IMR-90 (cell line): ENCODE results near the gene NTRK3. TPM values are rescaled to one million over a fixed set of nuclear protein-coding genes. Genes with fewer than 3 reads are reported as not detected.

Source experiments
- ATAC-seq: fragments of 200-7000 bp; cut with Tn5 transposase; 2 replicates; pipeline ENCODE4 v1.9.1; 2020; ENCODE audit warnings: low read depth, mild to moderate bottlenecking, moderate library complexity
- BruUV-seq: library from RNA; stranded (reverse); fragments of 400-500 nt; replicated peaks from 2 replicates; lab custom pipeline; 2021; lab: Mats Ljungman, UMichigan
- CTCF ChIA-PET: fragments of 300-600 bp; formaldehyde crosslinking; extraction: SDS; loops from one replicate; lab custom pipeline; 2021; ENCODE audit warnings: antibody characterized with exemption; lab: Yijun Ruan, JAX
- POLR2A ChIA-PET: fragments of 300-600 bp; sonication (Branson Sonifier 250); formaldehyde crosslinking; loops from one replicate; lab custom pipeline; 2022; ENCODE audit warnings: antibody characterized with exemption; ENCODE audit not compliant: unreplicated experiment; lab: Charles Lee
- DNase-seq: peaks from one replicate; pipeline ENCODE4 v3.0.0; 2013
- H2AFZ ChIP-seq: replicated peaks from 2 replicates; pipeline ENCODE3; 2013; ENCODE audit warnings: low read length, mild to moderate bottlenecking; ENCODE audit not compliant: poor library complexity
- H2AK5ac ChIP-seq: 2 replicates; pipeline ENCODE4 v1.6.1; 2013; ENCODE audit warnings: low read depth, low read length, inconsistent platforms
- H2AK9ac ChIP-seq: replicated peaks from 2 replicates; pipeline ENCODE3; 2013; ENCODE audit warnings: mild to moderate bottlenecking, low read depth, low read length, moderate library complexity; ENCODE audit not compliant: poor library complexity
- H2BK120ac ChIP-seq: 2 replicates; pipeline ENCODE4 v1.6.1; 2013; ENCODE audit warnings: low read depth, low read length, inconsistent platforms
- H2BK15ac ChIP-seq: 3 replicates; pipeline ENCODE4 v1.6.1; 2013; ENCODE audit warnings: low read depth, low read length, inconsistent platforms
- H2BK20ac ChIP-seq: 2 replicates; pipeline ENCODE4 v1.6.1; 2013; ENCODE audit warnings: low read depth, mild to moderate bottlenecking, inconsistent platforms, low read length, moderate library complexity
- H2BK5ac ChIP-seq: 2 replicates; pipeline ENCODE4 v1.6.1; 2013; ENCODE audit warnings: mild to moderate bottlenecking, low read depth, low read length, inconsistent platforms; ENCODE audit not compliant: poor library complexity, severe bottlenecking
- H3K14ac ChIP-seq: replicated peaks from 2 replicates; pipeline ENCODE4 v1.6.1; 2013; ENCODE audit warnings: low read depth, low read length, inconsistent platforms
- H3K18ac ChIP-seq: 2 replicates; pipeline ENCODE4 v1.6.1; 2013; ENCODE audit warnings: low read depth, low read length, control low read depth
- H3K23ac ChIP-seq: 2 replicates; pipeline ENCODE4 v1.6.1; 2013; ENCODE audit warnings: low read depth, low read length, inconsistent platforms
- H3K27ac ChIP-seq: 2 replicates; pipeline ENCODE4 v1.5.1; 2013; ENCODE audit warnings: mild to moderate bottlenecking, control low read depth, low read length; ENCODE audit not compliant: insufficient read depth
- H3K27me3 ChIP-seq: 2 replicates; pipeline ENCODE4 v1.6.1; 2013; ENCODE audit warnings: low read length; ENCODE audit not compliant: control insufficient read depth, insufficient read depth
- H3K36me3 ChIP-seq: 2 replicates; pipeline ENCODE4 v1.6.1; 2013; ENCODE audit warnings: low read length, mixed read lengths; ENCODE audit not compliant: control insufficient read depth, insufficient read depth
- H3K4ac ChIP-seq: 2 replicates; pipeline ENCODE4 v1.6.1; 2013; ENCODE audit warnings: low read depth, low read length, inconsistent platforms
- H3K4me1 ChIP-seq: 2 replicates; pipeline ENCODE4 v1.6.1; 2013; ENCODE audit warnings: low read length, mixed read lengths; ENCODE audit not compliant: control insufficient read depth, insufficient read depth
- H3K4me2 ChIP-seq: 2 replicates; pipeline ENCODE4 v1.6.1; 2013; ENCODE audit warnings: low read depth, mild to moderate bottlenecking, control low read depth, low read length, moderate library complexity
- H3K4me3 ChIP-seq: 2 replicates; pipeline ENCODE4 v1.5.1; 2013; ENCODE audit warnings: low read depth, mild to moderate bottlenecking, control low read depth, low read length, moderate library complexity; ENCODE audit not compliant: insufficient read depth
- H3K56ac ChIP-seq: 2 replicates; pipeline ENCODE4 v1.6.1; 2013; ENCODE audit warnings: low read length, inconsistent platforms; ENCODE audit not compliant: insufficient read depth; ENCODE audit errors: extremely low read depth
- H3K79me1 ChIP-seq, 2 experiments: 2 replicates each; pipeline ENCODE4 v1.6.1; 2013; ENCODE audit warnings: low read length in 2 of 2, inconsistent platforms in 1 of 2, low read depth in 1 of 2
- H3K9ac ChIP-seq: 2 replicates; pipeline ENCODE4 v1.6.1; 2013; ENCODE audit warnings: low read depth, low read length, control low read depth
- H3K9me1 ChIP-seq: 2 replicates; pipeline ENCODE4 v1.6.1; 2013; ENCODE audit warnings: low read length, inconsistent platforms; ENCODE audit not compliant: insufficient read depth
- H3K9me3 ChIP-seq: 2 replicates; pipeline ENCODE4 v1.6.1; 2013; ENCODE audit warnings: low read length; ENCODE audit not compliant: control insufficient read depth, insufficient read depth
- H4K20me1 ChIP-seq: 2 replicates; pipeline ENCODE4 v1.6.1; 2013; ENCODE audit warnings: low read length, inconsistent platforms; ENCODE audit not compliant: insufficient read depth
- H4K5ac ChIP-seq: 2 replicates; pipeline ENCODE4 v1.6.1; 2013; ENCODE audit warnings: mild to moderate bottlenecking, low read depth, low read length, control low read depth
- H4K8ac ChIP-seq, 2 experiments: 2 replicates each; pipeline ENCODE4 v1.6.1; 2013; ENCODE audit warnings: low read depth in 2 of 2, low read length in 2 of 2, control low read depth in 1 of 2, inconsistent platforms in 1 of 2
- H4K91ac ChIP-seq: 2 replicates; pipeline ENCODE4 v1.6.1; 2013; ENCODE audit warnings: low read depth, low read length, inconsistent platforms; ENCODE audit not compliant: insufficient read depth
- CEBPB ChIP-seq: IDR thresholded peaks from 2 replicates; pipeline ENCODE4 v1.6.1; 2012; ENCODE audit warnings: low read depth, low read length, improper control_type of control experiment
- RCOR1 ChIP-seq: IDR thresholded peaks from 2 replicates; pipeline ENCODE4 v1.6.1; 2012; ENCODE audit warnings: mild to moderate bottlenecking, low read length, improper control_type of control experiment; ENCODE audit not compliant: insufficient replicate concordance
- WGBS, 2 experiments: methylation state at CpG; one replicate each; pipeline versions ENCODE4 v1.1.5 to v1.1.7; 2013; ENCODE audit warnings: missing lambda C conversion rate in 2 of 2; ENCODE audit not compliant: insufficient read length in 1 of 2; ENCODE audit errors: extremely low coverage in 2 of 2; 5-methylcytosine and 5-hydroxymethylcytosine counted together
- dilution Hi-C: fragments of 300-500 bp; cut with HindIII; formaldehyde crosslinking; loops from one replicate; pipeline ENCODE4 v1.14.3; 2018; ENCODE audit warnings: low sequenced_read_pairs; ENCODE audit not compliant: unreplicated experiment
- in situ Hi-C: fragments of 300-500 bp; cut with MboI; formaldehyde crosslinking; loops from 3 replicates; pipeline ENCODE4 v1.14.3; 2019; ENCODE audit warnings: low sequenced_read_pairs, inconsistent platforms, mixed read lengths
- intact Hi-C: fragments of 100-400 bp; cut with micrococcal nuclease; formaldehyde crosslinking; loops from 2 replicates; pipeline ENCODE4 v1.10.0; 2022
- polyA plus RNA-seq, 3 experiments: library from polyadenylated mRNA; depleted of rRNA; stranded (reverse); fragments of >200 nt; gene quantifications; 2 replicates each; pipeline ENCODE4 v1.2.3, GENCODE V29; 2012; ENCODE audit warnings: low replicate concordance in 1 of 3
- total RNA-seq: library from RNA; depleted of rRNA; stranded (reverse); fragments of >200 nt; gene quantifications from 2 replicates; pipeline ENCODE4 v1.2.3, GENCODE V29; 2012

NTRK3 gene
- total and polyA plus RNA-seq, 2 of the 4 experiments (the other 2 are of a cell fraction), result under 0.01 to 0.15 TPM

DNA sequence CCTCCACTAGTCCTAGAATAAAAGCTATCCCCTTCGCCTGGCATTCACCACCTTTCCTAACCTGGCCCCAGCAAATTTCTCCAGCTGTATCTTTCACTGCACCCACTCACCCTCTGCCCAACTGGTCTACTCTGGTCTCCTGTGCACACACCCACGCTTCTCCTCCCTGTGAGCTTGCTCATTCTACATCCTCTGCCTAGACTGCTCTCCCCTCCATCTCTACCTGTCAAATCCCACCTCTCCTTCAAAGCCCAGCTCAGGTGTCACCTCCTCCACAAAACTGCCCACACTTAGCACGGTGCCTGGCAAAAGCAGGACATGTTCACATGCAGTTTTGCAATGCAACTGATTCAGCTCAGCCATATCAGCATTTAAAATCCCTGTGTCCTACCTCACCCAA is 45.8 kb upstream of the NTRK3 start:
- ChIA-PET CTCF (no interaction called here), POLR2A (no interaction called here)
- no peak overlapping the region for H2BK120ac ChIP-seq
- no peak overlapping the region for H2BK15ac ChIP-seq
- H3K14ac ChIP-seq, result no peak overlapping the region
- no peak for DNase-seq
- H2AK9ac ChIP-seq, result no peak overlapping the region
- H3K4me3 ChIP-seq, result no peak overlapping the region
- H3K23ac ChIP-seq, result no peak overlapping the region
- no peak overlapping the region for H3K18ac ChIP-seq
- H3K27ac ChIP-seq, result no peak overlapping the region
- H2AFZ ChIP-seq, result no peak overlapping the region
- in situ Hi-C loops (no loop called here), dilution Hi-C loops (no loop called here), intact Hi-C loops (no loop called here)
- BruUV-seq, result no TSS peak
- no peak overlapping the region for H2BK20ac ChIP-seq
- no peaks in the 10 kb centered on the region for H3K27me3 ChIP-seq
- H3K9me1 ChIP-seq, result no peaks in the 10 kb centered on the region
- H2BK5ac ChIP-seq, result no peak overlapping the region
- no peak for ATAC-seq
- no peaks in the 10 kb centered on the region for H3K79me1 ChIP-seq
- no peaks in the 10 kb centered on the region for H4K20me1 ChIP-seq
- no peak overlapping the region for H3K4me2 ChIP-seq
- H3K4me1 ChIP-seq, result no peaks in the 10 kb centered on the region
- no peak overlapping the region for H2AK5ac ChIP-seq
- no peak overlapping the region for H4K5ac ChIP-seq
- no peak overlapping the region for H3K9ac ChIP-seq
- 22% methylated on average over 2 of the region's 3 CpGs; no CpG with 5 or more reads in 1 of the 2 experiments for WGBS, 2 experiments
- H3K56ac ChIP-seq, result no peak overlapping the region
- no peaks in the 10 kb centered on the region for H3K36me3 ChIP-seq
- no peak overlapping the region for H4K91ac ChIP-seq
- H3K9me3 ChIP-seq, result no peaks in the 10 kb centered on the region
- H4K8ac ChIP-seq, result no peak overlapping the region
- TF ChIP-seq RCOR1 (no peak), CEBPB (no peak)
- no peak overlapping the region for H3K4ac ChIP-seq
